ENCODE data around the gene MAP7D3. TPM values are rescaled to one million over a fixed set of nuclear protein-coding genes. Genes with fewer than 3 reads are reported as not detected.

The MAP7D3 gene
- total and polyA plus RNA-seq, 2 of the 8 experiments (the other 6 are each of a cell fraction or from before 2014, with no cell fraction given) = 4.8 to 19.6 TPM

- TF ChIP-seq USF2 (IDR thresholded peaks at IDR 0.05; ENCODE audit: low read length) = no peak
- TF ChIP-seq KDM1A (IDR thresholded peaks at IDR 0.05; ENCODE audit: borderline replicate concordance, low read length) = no peak
- no peak for TF ChIP-seq SP2 (IDR thresholded peaks at IDR 0.05; ENCODE audit: low read length)
- TF ChIP-seq SIRT6 (IDR thresholded peaks at IDR 0.05; ENCODE audit: low read length) = no peak
- no peak for TF ChIP-seq SUZ12 (IDR thresholded peaks at IDR 0.05; ENCODE audit: low read length)
- TF ChIP-seq POLR2AphosphoS5 (IDR thresholded peaks at IDR 0.05; ENCODE audit: low read depth, low read length) = no peak
Measured at GRCh38 chrX:136198010-136198409, 53.2 kb downstream of the MAP7D3 start (continued).
